GM21447 (cell line): ENCODE results near the gene STAM2.
"Not testable (repeated sequence)": the region's sequence is repeated elsewhere in the genome, so short reads cannot be mapped to it uniquely, and the experiment has no call there.

ENCODE experiments used
- ATAC-seq: cut with Tn5 transposase; IDR thresholded peaks from one replicate; pipeline ENCODE4 v1.9.1; 2021; ENCODE audit not compliant: unreplicated experiment

Gene STAM2

GRCh38 chr2:152173831-152174230 is 1.7 kb downstream of the STAM2 start:
- no peak for ATAC-seq

GRCh38 chr2:152172201-152172785 is 3.3 kb downstream of the STAM2 start:
- ATAC-seq, result not testable (repeated sequence)

- no peak for ATAC-seq
Observed at GRCh38 chr2:152171718-152172117, 3.8 kb downstream of the STAM2 start.

- ATAC-seq, result not testable (repeated sequence)
Observed at GRCh38 chr2:152169158-152169557, 6.4 kb downstream of the STAM2 start.

GRCh38 chr2:152167470-152167869 is 8.1 kb downstream of the STAM2 start:
- not testable (repeated sequence) for ATAC-seq

GRCh38 chr2:152167065-152167464 is 8.5 kb downstream of the STAM2 start:
- ATAC-seq, result peak; percentile 50

- ATAC-seq, result peak; percentile 75
Observed at GRCh38 chr2:152166633-152167032, 8.9 kb downstream of the STAM2 start.

GRCh38 chr2:152165780-152166179 is 9.8 kb downstream of the STAM2 start:
- ATAC-seq, result no peak

GRCh38 chr2:152165306-152165705 is 10.3 kb downstream of the STAM2 start:
- ATAC-seq, result no peak

- ATAC-seq, result not testable (repeated sequence)
Observed at GRCh38 chr2:152163669-152164068, 11.9 kb downstream of the STAM2 start.

GRCh38 chr2:152162141-152162540 is 13.4 kb downstream of the STAM2 start:
- ATAC-seq, result no peak

GRCh38 chr2:152161598-152161997 is 14.0 kb downstream of the STAM2 start:
- peak; percentile 53 for ATAC-seq

GRCh38 chr2:152160378-152160777 is 15.2 kb downstream of the STAM2 start:
- not testable (repeated sequence) for ATAC-seq

GRCh38 chr2:152157253-152157652 is 18.3 kb downstream of the STAM2 start:
- ATAC-seq, result no peak

- ATAC-seq, result no peak
Observed at GRCh38 chr2:152155209-152155608, 20.4 kb downstream of the STAM2 start.

GRCh38 chr2:152154462-152154861 is 21.1 kb downstream of the STAM2 start:
- ATAC-seq, result no peak

GRCh38 chr2:152134488-152135280 is 40.9 kb downstream of the STAM2 start:
- ATAC-seq, result peak; percentile 84

GRCh38 chr2:152132306-152132705 is 43.3 kb downstream of the STAM2 start:
- no peak for ATAC-seq

GRCh38 chr2:152127628-152128027 is 47.9 kb downstream of the STAM2 start:
- ATAC-seq, result no peak

GRCh38 chr2:152126664-152127063 is 48.9 kb downstream of the STAM2 start:
- no peak for ATAC-seq

- no peak for ATAC-seq
Observed at GRCh38 chr2:152122161-152122560, 53.4 kb downstream of the STAM2 start.

GRCh38 chr2:152120430-152120829 is 55.1 kb downstream of the STAM2 start:
- ATAC-seq, result no peak

GRCh38 chr2:152115952-152116351 is 59.6 kb downstream of the STAM2 start:
- no peak for ATAC-seq
